Vagina (tissue), 2 donors: ENCODE measurements around the gene CERK. TPM values are rescaled to one million over a fixed set of nuclear protein-coding genes. Genes with fewer than 3 reads are reported as not detected.

ENCODE experiments used
- DNase-seq, 2 donors: peaks; one replicate each; pipeline ENCODE4 v3.0.0-alpha.2; 2017; ENCODE audit errors: extremely low spot score in 2 of 2
- H3K27ac ChIP-seq: fragments of 200-600 bp; sonication (generic); one replicate; pipeline ENCODE4 v1.5.1; 2019
- H3K27me3 ChIP-seq: fragments of 200-600 bp; sonication (generic); one replicate; pipeline ENCODE4 v1.5.1; 2019
- H3K36me3 ChIP-seq, 2 donors: fragments of 200-600 bp; sonication (generic); one replicate each; pipeline ENCODE4 v1.5.1; 2017 to 2019
- H3K4me1 ChIP-seq: fragments of 200-600 bp; sonication (generic); one replicate; pipeline ENCODE4 v1.5.1; 2019
- H3K4me3 ChIP-seq, 2 donors: fragments of 200-600 bp; sonication (generic); 1 replicate in 1 of 2; 2 replicates in 1 of 2; pipeline ENCODE4 v1.5.1; 2016 to 2019
- H3K9me3 ChIP-seq: fragments of 200-600 bp; sonication (generic); one replicate; pipeline ENCODE4 v1.5.1; 2019
- CTCF ChIP-seq, 3 experiments: fragments of 450-650 bp in 2 of 3; fragments of 200-600 bp in 1 of 3; sonication (generic) in 1 of 3; IDR thresholded peaks; one replicate each; pipeline ENCODE4 v1.5.1; 2017 to 2019; ENCODE audit warnings: antibody characterized with exemption in 3 of 3, mild to moderate bottlenecking in 2 of 3, moderate library complexity in 2 of 3
- POLR2A ChIP-seq, 2 donors: fragments of 450-650 bp; IDR thresholded peaks; one replicate each; pipeline ENCODE4 v1.6.1; 2017; ENCODE audit warnings: antibody characterized with exemption in 2 of 2, mild to moderate bottlenecking in 2 of 2, moderate library complexity in 2 of 2
- POLR2AphosphoS5 ChIP-seq, 2 donors: sonication (generic); formaldehyde crosslinking; IDR thresholded peaks; one replicate each; pipeline ENCODE4 v1.9.0; 2017; ENCODE audit warnings: antibody characterized with exemption in 2 of 2, mild to moderate bottlenecking in 2 of 2, low read depth in 1 of 2; ENCODE audit not compliant: insufficient read depth in 1 of 2
- intact Hi-C: fragments of 100-400 bp; cut with DNase I; formaldehyde crosslinking; loops from one replicate; pipeline ENCODE4 v1.15.1; 2023
- total RNA-seq: library from RNA; depleted of rRNA; stranded (reverse); fragments of >200 nt; gene quantifications from one replicate; pipeline ENCODE4 v1.2.3, GENCODE V29; 2016

CERK gene
- total RNA-seq, 1 donor from 2014 or later, result 37.3 TPM

GRCh38 chr22:46775850-46776826, 38.1 kb upstream of the CERK start:
- Histone ChIP-seq H3K9me3 (no peaks in the 10 kb centered on the region), H3K27ac (no peak overlapping the region), H3K27me3 (no peaks in the 10 kb centered on the region), H3K4me1 (peaks cover 47% of the 10 kb centered on the region), H3K4me3 (no peak overlapping the region), H3K36me3 (no peaks in the 10 kb centered on the region)
- TF ChIP-seq POLR2A (IDR thresholded peaks at IDR 0.05), result no peak
- TF ChIP-seq POLR2AphosphoS5 (IDR thresholded peaks at IDR 0.05; ENCODE audit: insufficient read depth in 1 of 2, low read depth in 1 of 2), result no peak
- no peak for TF ChIP-seq CTCF (IDR thresholded peaks at IDR 0.05)
- no peak for DNase-seq
- intact Hi-C loops, result no loop called here

GRCh38 chr22:46774980-46775849, 37.2 kb upstream of the CERK start:
- no peaks in the 10 kb centered on the region for H3K27me3 ChIP-seq
- no peak for DNase-seq
- H3K4me1 ChIP-seq, result peaks cover 47% of the 10 kb centered on the region
- H3K36me3 ChIP-seq, result no peaks in the 10 kb centered on the region
- no peak overlapping the region for H3K4me3 ChIP-seq
- H3K9me3 ChIP-seq, result no peaks in the 10 kb centered on the region
- H3K27ac ChIP-seq, result no peak overlapping the region
- intact Hi-C loops, result no loop called here
- no peak for TF ChIP-seq POLR2A (IDR thresholded peaks at IDR 0.05)

- peaks cover 48% of the 10 kb centered on the region for H3K4me1 ChIP-seq
- no peaks in the 10 kb centered on the region for H3K36me3 ChIP-seq
- no peak for TF ChIP-seq POLR2A (IDR thresholded peaks at IDR 0.05)
- no peak for TF ChIP-seq CTCF (IDR thresholded peaks at IDR 0.05)
- no peak for TF ChIP-seq POLR2AphosphoS5 (IDR thresholded peaks at IDR 0.05; ENCODE audit: insufficient read depth in 1 of 2, low read depth in 1 of 2)
- H3K27ac ChIP-seq, result peak overlapping the region; percentile 21
- H3K27me3 ChIP-seq, result no peaks in the 10 kb centered on the region
- intact Hi-C loops, result no loop called here
- no peak for DNase-seq
- no peaks in the 10 kb centered on the region for H3K9me3 ChIP-seq
- no peak overlapping the region for H3K4me3 ChIP-seq
These were observed 36.4 kb upstream of the CERK start for GRCh38 chr22:46774253-46774979.

- Histone ChIP-seq H3K27ac (no peak overlapping the region), H3K9me3 (no peaks in the 10 kb centered on the region), H3K4me3 (no peak overlapping the region), H3K36me3 (no peaks in the 10 kb centered on the region), H3K4me1 (peaks cover 51% of the 10 kb centered on the region), H3K27me3 (no peaks in the 10 kb centered on the region)
- no peak for DNase-seq
- intact Hi-C loops, result no loop called here
- TF ChIP-seq CTCF (IDR thresholded peaks at IDR 0.05) (no peak), POLR2AphosphoS5 (IDR thresholded peaks at IDR 0.05; ENCODE audit: insufficient read depth in 1 of 2, low read depth in 1 of 2) (no peak), POLR2A (IDR thresholded peaks at IDR 0.05) (no peak)
These were observed 35.0 kb upstream of the CERK start for GRCh38 chr22:46773076-46773475.

GRCh38 chr22:46770726-46771125, 32.7 kb upstream of the CERK start:
- peaks cover 42% of the 10 kb centered on the region for H3K4me1 ChIP-seq

More at GRCh38 chr22:46770726-46771125, 32.7 kb upstream of the CERK start:
- H3K27ac ChIP-seq, result no peak overlapping the region
- no peak for TF ChIP-seq CTCF (IDR thresholded peaks at IDR 0.05)
- no peak for TF ChIP-seq POLR2AphosphoS5 (IDR thresholded peaks at IDR 0.05; ENCODE audit: insufficient read depth in 1 of 2, low read depth in 1 of 2)
- no peak for TF ChIP-seq POLR2A (IDR thresholded peaks at IDR 0.05)
- H3K27me3 ChIP-seq, result no peaks in the 10 kb centered on the region
- no peak overlapping the region for H3K4me3 ChIP-seq
- H3K9me3 ChIP-seq, result no peaks in the 10 kb centered on the region
- intact Hi-C loops, result no loop called here
- no peak for DNase-seq
- no peaks in the 10 kb centered on the region for H3K36me3 ChIP-seq
